ENCODE measurements around the gene SCLY. TPM values are rescaled to one million over a fixed set of nuclear protein-coding genes. Genes with fewer than 3 reads are reported as not detected.

The SCLY gene
- polyA plus RNA-seq, 1 of the 3 experiments (the other 2 are of a cell fraction), result 20.9 TPM

GRCh38 chr2:238061315-238062202, 758 bp downstream of the SCLY start:
- WGBS (ENCODE audit: low lambda C conversion rate), result 8% methylated on average over 20 of the region's 29 CpGs
- POLR2A ChIA-PET, result interaction anchor here (0.6 to 1.7 kb wide), 13 partner anchors 8 to 726 kb away, joined by 3 to 6 read pairs (median 3); partner anchors contain the start of genes HES6 and KLHL30

GRCh38 chr2:238063414-238064189, 2.8 kb downstream of the SCLY start:
- POLR2A ChIA-PET, result no interaction called here

More at GRCh38 chr2:238061315-238062202, 758 bp downstream of the SCLY start:
- peak overlapping the region; percentile 97 for H3K4me2 ChIP-seq
- no peaks in the 10 kb centered on the region for H3K9me2 ChIP-seq
- no peaks in the 10 kb centered on the region for H4K20me1 ChIP-seq (ENCODE audit: insufficient read depth)
- peak overlapping the region; percentile 71 to 94 for H3K4me3 ChIP-seq (ENCODE audit: low read depth in 2 of 2, low read length in 1 of 2)
- peaks cover 18% of the 10 kb centered on the region; the same call in 1 of the 2 replicates for H3K79me2 ChIP-seq (ENCODE audit: insufficient read depth)
- no peak for TF ChIP-seq TEAD4 (IDR thresholded peaks at IDR 0.05; ENCODE audit: borderline replicate concordance, insufficient read depth)
- no peak; the same call in 1 of the 2 replicates for TF ChIP-seq SIN3A (IDR thresholded peaks at IDR 0.05; ENCODE audit: borderline replicate concordance, low read depth, low read length)
- TF ChIP-seq CTCF (IDR thresholded peaks at IDR 0.05), result no peak
- no peak for TF ChIP-seq MEF2A (IDR thresholded peaks at IDR 0.05; ENCODE audit: borderline replicate concordance, low read depth)
- TF ChIP-seq MXI1 (IDR thresholded peaks at IDR 0.05; ENCODE audit: low read depth, low read length), result peak; percentile 94
- TF ChIP-seq FOXM1 (IDR thresholded peaks at IDR 0.05; ENCODE audit: low read depth), result no peak
- TF ChIP-seq MAX (IDR thresholded peaks at IDR 0.05; ENCODE audit: low read depth), result peak; percentile 90
- peak overlapping the region; percentile 90 for H3K9ac ChIP-seq
- CTCF ChIA-PET, result interaction anchor here (0.7 to 1.6 kb wide), 5 partner anchors 10 to 586 kb away, joined by 3 to 10 read pairs (median 3); no protein-coding TSS in a partner anchor
- no peaks in the 10 kb centered on the region for H3F3A ChIP-seq (replicated peaks; ENCODE audit: insufficient read depth)
- H3K27me3 ChIP-seq (ENCODE audit: insufficient read depth), result no peaks in the 10 kb centered on the region
- H3K9me3 ChIP-seq, result no peaks in the 10 kb centered on the region
- H3K27ac ChIP-seq (ENCODE audit: low read depth in 2 of 2, low read length in 1 of 2), result peak overlapping the region; percentile 65 to 72; a peak in 3 of 4 replicates
- H3K4me1 ChIP-seq (ENCODE audit: control insufficient read depth in 1 of 2, insufficient read depth in 2 of 2, low read depth in 1 of 2, low read length in 1 of 2), result peaks cover 5 to 13% of the 10 kb centered on the region in 2 experiments; a peak in 3 of 4 replicates
- DNase-seq, result peak; percentile 64
- H2AFZ ChIP-seq (ENCODE audit: low read depth), result peak overlapping the region; percentile 77
- H3K36me3 ChIP-seq (replicated peaks in 1 of 2; ENCODE audit: control insufficient read depth in 1 of 2, insufficient read depth in 2 of 2, low read length in 1 of 2), result peaks cover 14 to 17% of the 10 kb centered on the region in 2 experiments

More at GRCh38 chr2:238063414-238064189, 2.8 kb downstream of the SCLY start:
- H4K20me1 ChIP-seq (ENCODE audit: insufficient read depth), result no peaks in the 10 kb centered on the region
- H3K27me3 ChIP-seq (ENCODE audit: insufficient read depth), result no peaks in the 10 kb centered on the region
- peaks cover 18% of the 10 kb centered on the region; the same call in 1 of the 2 replicates for H3K79me2 ChIP-seq (ENCODE audit: insufficient read depth)
- CTCF ChIA-PET, result interaction anchor here (0.8 kb wide), 1 partner anchor 206 kb away, joined by 4 read pairs; no protein-coding TSS in a partner anchor
- H3K4me3 ChIP-seq (ENCODE audit: low read depth in 2 of 2, low read length in 1 of 2), result no peak overlapping the region
- no peak for DNase-seq
- no peak overlapping the region for H2AFZ ChIP-seq (ENCODE audit: low read depth)
- H3K36me3 ChIP-seq (replicated peaks in 1 of 2; ENCODE audit: control insufficient read depth in 1 of 2, insufficient read depth in 2 of 2, low read length in 1 of 2), result peaks cover 23 to 30% of the 10 kb centered on the region in 2 experiments
- whole genome bisulfite sequencing (ENCODE audit: low lambda C conversion rate), result 95% methylated on average over 7 of the region's 8 CpGs
- TF ChIP-seq GATA2 (CRISPR knock-in tag; IDR thresholded peaks at IDR 0.05) (no peak), GABPA (IDR thresholded peaks at IDR 0.05; ENCODE audit: low read depth) (no peak), SIN3A (IDR thresholded peaks at IDR 0.05; ENCODE audit: borderline replicate concordance, low read depth, low read length) (no peak)
- no peak overlapping the region for H3K9ac ChIP-seq
- H3F3A ChIP-seq (replicated peaks; ENCODE audit: insufficient read depth), result no peaks in the 10 kb centered on the region
- no peak overlapping the region for H3K4me2 ChIP-seq
- no peak overlapping the region for H3K27ac ChIP-seq (ENCODE audit: low read depth in 2 of 2, low read length in 1 of 2)
- H3K9me3 ChIP-seq, result no peaks in the 10 kb centered on the region
- H3K9me2 ChIP-seq, result no peaks in the 10 kb centered on the region
- H3K4me1 ChIP-seq (ENCODE audit: control insufficient read depth in 1 of 2, insufficient read depth in 2 of 2, low read depth in 1 of 2, low read length in 1 of 2), result peaks cover 5 to 13% of the 10 kb centered on the region in 2 experiments; a peak in 3 of 4 replicates

Data from SK-N-SH (cell line).